ENCODE results near the gene RNF224. TPM values are rescaled to one million over a fixed set of nuclear protein-coding genes. Genes with fewer than 3 reads are reported as not detected.

RNF224 gene
- total and polyA plus RNA-seq, 2 experiments from 2014 or later, result 0.63 TPM; not detected in 1

DNA sequence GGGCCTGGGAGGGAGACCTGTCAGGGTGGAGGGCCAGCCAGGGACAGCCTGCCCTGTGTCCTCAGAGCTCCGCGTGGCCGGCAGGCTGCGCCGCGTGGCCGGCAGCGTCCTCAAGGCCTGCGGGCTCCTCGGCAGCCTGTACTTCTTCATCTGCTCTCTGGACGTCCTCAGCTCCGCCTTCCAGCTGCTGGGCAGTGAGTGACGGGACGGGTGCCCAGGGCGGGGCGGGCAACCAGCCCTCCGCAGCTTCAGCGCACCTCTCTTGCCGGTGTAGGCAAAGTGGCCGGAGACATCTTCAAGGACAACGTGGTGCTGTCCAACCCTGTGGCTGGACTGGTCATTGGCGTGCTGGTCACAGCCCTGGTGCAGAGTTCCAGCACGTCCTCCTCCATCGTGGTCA is 5.2 kb downstream of the RNF224 start:
- H3K79me2 ChIP-seq (replicated peaks; ENCODE audit: insufficient read depth), result no peaks in the 10 kb centered on the region
- no peaks in the 10 kb centered on the region for H3K27me3 ChIP-seq (ENCODE audit: insufficient read depth)
- H4K20me1 ChIP-seq (replicated peaks; ENCODE audit: insufficient read depth), result no peaks in the 10 kb centered on the region
- no peak overlapping the region for H2AFZ ChIP-seq
- no peaks in the 10 kb centered on the region for H3F3A ChIP-seq (replicated peaks; ENCODE audit: low read depth)
- Mint-ChIP-seq H3K36me3 (ENCODE audit: low read depth) (no peaks in the 10 kb centered on the region), H3K4me1 (peaks cover 10% of the 10 kb centered on the region; the same call in 2 of the 3 replicates), H3K4me3 (no peak overlapping the region), H3K27me3 (ENCODE audit: insufficient read depth, low read depth, poor library complexity) (peaks cover 6% of the 10 kb centered on the region), H3K9me3 (no peaks in the 10 kb centered on the region), H3K27ac (no peak overlapping the region)
- no peaks in the 10 kb centered on the region for H3K36me3 ChIP-seq (ENCODE audit: insufficient read depth)
- H3K27ac ChIP-seq (ENCODE audit: low read depth), result no peak overlapping the region
- no peak for TF ChIP-seq CREB1 (CRISPR knock-in tag; IDR thresholded peaks at IDR 0.05; ENCODE audit: low read depth)
- TF ChIP-seq, protein P1, sequence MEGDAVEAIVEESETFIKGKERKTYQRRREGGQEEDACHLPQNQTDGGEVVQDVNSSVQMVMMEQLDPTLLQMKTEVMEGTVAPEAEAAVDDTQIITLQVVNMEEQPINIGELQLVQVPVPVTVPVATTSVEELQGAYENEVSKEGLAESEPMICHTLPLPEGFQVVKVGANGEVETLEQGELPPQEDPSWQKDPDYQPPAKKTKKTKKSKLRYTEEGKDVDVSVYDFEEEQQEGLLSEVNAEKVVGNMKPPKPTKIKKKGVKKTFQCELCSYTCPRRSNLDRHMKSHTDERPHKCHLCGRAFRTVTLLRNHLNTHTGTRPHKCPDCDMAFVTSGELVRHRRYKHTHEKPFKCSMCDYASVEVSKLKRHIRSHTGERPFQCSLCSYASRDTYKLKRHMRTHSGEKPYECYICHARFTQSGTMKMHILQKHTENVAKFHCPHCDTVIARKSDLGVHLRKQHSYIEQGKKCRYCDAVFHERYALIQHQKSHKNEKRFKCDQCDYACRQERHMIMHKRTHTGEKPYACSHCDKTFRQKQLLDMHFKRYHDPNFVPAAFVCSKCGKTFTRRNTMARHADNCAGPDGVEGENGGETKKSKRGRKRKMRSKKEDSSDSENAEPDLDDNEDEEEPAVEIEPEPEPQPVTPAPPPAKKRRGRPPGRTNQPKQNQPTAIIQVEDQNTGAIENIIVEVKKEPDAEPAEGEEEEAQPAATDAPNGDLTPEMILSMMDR (conservative IDR thresholded peaks at IDR 0.05; ENCODE audit: low read depth in 2 of 2), result no peak
- no peak for TF ChIP-seq ZNF331 (CRISPR knock-in tag; IDR thresholded peaks at IDR 0.05; ENCODE audit: low read depth)
- TF ChIP-seq, protein P2, sequence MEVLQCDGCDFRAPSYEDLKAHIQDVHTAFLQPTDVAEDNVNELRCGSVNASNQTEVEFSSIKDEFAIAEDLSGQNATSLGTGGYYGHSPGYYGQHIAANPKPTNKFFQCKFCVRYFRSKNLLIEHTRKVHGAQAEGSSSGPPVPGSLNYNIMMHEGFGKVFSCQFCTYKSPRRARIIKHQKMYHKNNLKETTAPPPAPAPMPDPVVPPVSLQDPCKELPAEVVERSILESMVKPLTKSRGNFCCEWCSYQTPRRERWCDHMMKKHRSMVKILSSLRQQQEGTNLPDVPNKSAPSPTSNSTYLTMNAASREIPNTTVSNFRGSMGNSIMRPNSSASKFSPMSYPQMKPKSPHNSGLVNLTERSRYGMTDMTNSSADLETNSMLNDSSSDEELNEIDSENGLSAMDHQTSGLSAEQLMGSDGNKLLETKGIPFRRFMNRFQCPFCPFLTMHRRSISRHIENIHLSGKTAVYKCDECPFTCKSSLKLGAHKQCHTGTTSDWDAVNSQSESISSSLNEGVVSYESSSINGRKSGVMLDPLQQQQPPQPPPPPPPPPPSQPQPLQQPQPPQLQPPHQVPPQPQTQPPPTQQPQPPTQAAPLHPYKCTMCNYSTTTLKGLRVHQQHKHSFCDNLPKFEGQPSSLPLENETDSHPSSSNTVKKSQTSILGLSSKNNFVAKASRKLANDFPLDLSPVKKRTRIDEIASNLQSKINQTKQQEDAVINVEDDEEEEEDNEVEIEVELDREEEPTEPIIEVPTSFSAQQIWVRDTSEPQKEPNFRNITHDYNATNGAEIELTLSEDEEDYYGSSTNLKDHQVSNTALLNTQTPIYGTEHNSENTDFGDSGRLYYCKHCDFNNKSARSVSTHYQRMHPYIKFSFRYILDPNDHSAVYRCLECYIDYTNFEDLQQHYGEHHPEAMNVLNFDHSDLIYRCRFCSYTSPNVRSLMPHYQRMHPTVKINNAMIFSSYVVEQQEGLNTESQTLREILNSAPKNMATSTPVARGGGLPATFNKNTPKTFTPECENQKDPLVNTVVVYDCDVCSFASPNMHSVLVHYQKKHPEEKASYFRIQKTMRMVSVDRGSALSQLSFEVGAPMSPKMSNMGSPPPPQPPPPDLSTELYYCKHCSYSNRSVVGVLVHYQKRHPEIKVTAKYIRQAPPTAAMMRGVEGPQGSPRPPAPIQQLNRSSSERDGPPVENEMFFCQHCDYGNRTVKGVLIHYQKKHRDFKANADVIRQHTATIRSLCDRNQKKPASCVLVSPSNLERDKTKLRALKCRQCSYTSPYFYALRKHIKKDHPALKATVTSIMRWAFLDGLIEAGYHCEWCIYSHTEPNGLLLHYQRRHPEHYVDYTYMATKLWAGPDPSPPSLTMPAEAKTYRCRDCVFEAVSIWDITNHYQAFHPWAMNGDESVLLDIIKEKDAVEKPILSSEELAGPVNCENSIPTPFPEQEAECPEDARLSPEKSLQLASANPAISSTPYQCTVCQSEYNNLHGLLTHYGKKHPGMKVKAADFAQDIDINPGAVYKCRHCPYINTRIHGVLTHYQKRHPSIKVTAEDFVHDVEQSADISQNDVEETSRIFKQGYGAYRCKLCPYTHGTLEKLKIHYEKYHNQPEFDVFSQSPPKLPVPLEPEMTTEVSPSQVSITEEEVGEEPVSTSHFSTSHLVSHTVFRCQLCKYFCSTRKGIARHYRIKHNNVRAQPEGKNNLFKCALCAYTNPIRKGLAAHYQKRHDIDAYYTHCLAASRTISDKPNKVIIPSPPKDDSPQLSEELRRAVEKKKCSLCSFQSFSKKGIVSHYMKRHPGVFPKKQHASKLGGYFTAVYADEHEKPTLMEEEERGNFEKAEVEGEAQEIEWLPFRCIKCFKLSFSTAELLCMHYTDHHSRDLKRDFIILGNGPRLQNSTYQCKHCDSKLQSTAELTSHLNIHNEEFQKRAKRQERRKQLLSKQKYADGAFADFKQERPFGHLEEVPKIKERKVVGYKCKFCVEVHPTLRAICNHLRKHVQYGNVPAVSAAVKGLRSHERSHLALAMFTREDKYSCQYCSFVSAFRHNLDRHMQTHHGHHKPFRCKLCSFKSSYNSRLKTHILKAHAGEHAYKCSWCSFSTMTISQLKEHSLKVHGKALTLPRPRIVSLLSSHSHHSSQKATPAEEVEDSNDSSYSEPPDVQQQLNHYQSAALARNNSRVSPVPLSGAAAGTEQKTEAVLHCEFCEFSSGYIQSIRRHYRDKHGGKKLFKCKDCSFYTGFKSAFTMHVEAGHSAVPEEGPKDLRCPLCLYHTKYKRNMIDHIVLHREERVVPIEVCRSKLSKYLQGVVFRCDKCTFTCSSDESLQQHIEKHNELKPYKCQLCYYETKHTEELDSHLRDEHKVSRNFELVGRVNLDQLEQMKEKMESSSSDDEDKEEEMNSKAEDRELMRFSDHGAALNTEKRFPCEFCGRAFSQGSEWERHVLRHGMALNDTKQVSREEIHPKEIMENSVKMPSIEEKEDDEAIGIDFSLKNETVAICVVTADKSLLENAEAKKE (CRISPR knock-in tag; IDR thresholded peaks at IDR 0.05), result no peak
- TF ChIP-seq NANOG (IDR thresholded peaks at IDR 0.05; ENCODE audit: borderline replicate concordance), result no peak
- no peak for TF ChIP-seq EZH2phosphoT487 (IDR thresholded peaks at IDR 0.05; ENCODE audit: unreplicated experiment)
- no peak for TF ChIP-seq POLR2AphosphoS5 (IDR thresholded peaks at IDR 0.05; ENCODE audit: low read depth)
- TF ChIP-seq STAT1 (IDR thresholded peaks at IDR 0.05; ENCODE audit: unreplicated experiment), result no peak
- TF ChIP-seq, protein P3, sequence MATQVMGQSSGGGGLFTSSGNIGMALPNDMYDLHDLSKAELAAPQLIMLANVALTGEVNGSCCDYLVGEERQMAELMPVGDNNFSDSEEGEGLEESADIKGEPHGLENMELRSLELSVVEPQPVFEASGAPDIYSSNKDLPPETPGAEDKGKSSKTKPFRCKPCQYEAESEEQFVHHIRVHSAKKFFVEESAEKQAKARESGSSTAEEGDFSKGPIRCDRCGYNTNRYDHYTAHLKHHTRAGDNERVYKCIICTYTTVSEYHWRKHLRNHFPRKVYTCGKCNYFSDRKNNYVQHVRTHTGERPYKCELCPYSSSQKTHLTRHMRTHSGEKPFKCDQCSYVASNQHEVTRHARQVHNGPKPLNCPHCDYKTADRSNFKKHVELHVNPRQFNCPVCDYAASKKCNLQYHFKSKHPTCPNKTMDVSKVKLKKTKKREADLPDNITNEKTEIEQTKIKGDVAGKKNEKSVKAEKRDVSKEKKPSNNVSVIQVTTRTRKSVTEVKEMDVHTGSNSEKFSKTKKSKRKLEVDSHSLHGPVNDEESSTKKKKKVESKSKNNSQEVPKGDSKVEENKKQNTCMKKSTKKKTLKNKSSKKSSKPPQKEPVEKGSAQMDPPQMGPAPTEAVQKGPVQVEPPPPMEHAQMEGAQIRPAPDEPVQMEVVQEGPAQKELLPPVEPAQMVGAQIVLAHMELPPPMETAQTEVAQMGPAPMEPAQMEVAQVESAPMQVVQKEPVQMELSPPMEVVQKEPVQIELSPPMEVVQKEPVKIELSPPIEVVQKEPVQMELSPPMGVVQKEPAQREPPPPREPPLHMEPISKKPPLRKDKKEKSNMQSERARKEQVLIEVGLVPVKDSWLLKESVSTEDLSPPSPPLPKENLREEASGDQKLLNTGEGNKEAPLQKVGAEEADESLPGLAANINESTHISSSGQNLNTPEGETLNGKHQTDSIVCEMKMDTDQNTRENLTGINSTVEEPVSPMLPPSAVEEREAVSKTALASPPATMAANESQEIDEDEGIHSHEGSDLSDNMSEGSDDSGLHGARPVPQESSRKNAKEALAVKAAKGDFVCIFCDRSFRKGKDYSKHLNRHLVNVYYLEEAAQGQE (IDR thresholded peaks at IDR 0.05; ENCODE audit: unreplicated experiment), result no peak
- TF ChIP-seq EZH2 (IDR thresholded peaks at IDR 0.05; ENCODE audit: low read depth, unreplicated experiment), result no peak
- no peak for TF ChIP-seq JUNB (IDR thresholded peaks at IDR 0.05; ENCODE audit: unreplicated experiment)
- no peak for TF ChIP-seq ZNF114 (CRISPR knock-in tag; IDR thresholded peaks at IDR 0.05)
- TF ChIP-seq, protein P4, sequence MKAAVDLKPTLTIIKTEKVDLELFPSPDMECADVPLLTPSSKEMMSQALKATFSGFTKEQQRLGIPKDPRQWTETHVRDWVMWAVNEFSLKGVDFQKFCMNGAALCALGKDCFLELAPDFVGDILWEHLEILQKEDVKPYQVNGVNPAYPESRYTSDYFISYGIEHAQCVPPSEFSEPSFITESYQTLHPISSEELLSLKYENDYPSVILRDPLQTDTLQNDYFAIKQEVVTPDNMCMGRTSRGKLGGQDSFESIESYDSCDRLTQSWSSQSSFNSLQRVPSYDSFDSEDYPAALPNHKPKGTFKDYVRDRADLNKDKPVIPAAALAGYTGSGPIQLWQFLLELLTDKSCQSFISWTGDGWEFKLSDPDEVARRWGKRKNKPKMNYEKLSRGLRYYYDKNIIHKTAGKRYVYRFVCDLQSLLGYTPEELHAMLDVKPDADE (IDR thresholded peaks at IDR 0.05), result no peak
- DNase-seq (ENCODE audit: low spot score) (no peak), ATAC-seq (no peak)
- no peaks in the 10 kb centered on the region for H3K9me2 ChIP-seq (ENCODE audit: insufficient read depth)
- no peak overlapping the region for H3K4me2 ChIP-seq
- H3K4me3 ChIP-seq, result no peak overlapping the region
- peaks cover 7% of the 10 kb centered on the region; the same call in 1 of the 2 replicates for H3K4me1 ChIP-seq (ENCODE audit: insufficient read depth)
